Thymus (tissue), 11 donors: ENCODE results near the gene SSU72. TPM values are rescaled to one million over a fixed set of nuclear protein-coding genes. Genes with fewer than 3 reads are reported as not detected.

Source experiments
- DNase-seq, 9 donors: peaks; one replicate each; pipeline ENCODE4 v3.0.0-alpha.2; 2013; ENCODE audit warnings: low spot score in 9 of 9, low read depth in 6 of 9, missing footprints in 1 of 9
- H3K27ac ChIP-seq, 2 donors: one replicate each; pipeline ENCODE4 v1.5.1; 2013; ENCODE audit warnings: control low read depth in 1 of 2, low read depth in 1 of 2, low read length in 1 of 2, mild to moderate bottlenecking in 1 of 2, moderate library complexity in 1 of 2
- H3K27me3 ChIP-seq, 2 donors: one replicate each; pipeline ENCODE4 v1.5.1; 2013; ENCODE audit warnings: low read length in 1 of 2; ENCODE audit not compliant: control insufficient read depth in 2 of 2, insufficient read depth in 1 of 2
- H3K36me3 ChIP-seq, 2 donors: one replicate each; pipeline ENCODE4 v1.5.1; 2013; ENCODE audit warnings: low read length in 1 of 2, mild to moderate bottlenecking in 1 of 2, moderate library complexity in 1 of 2; ENCODE audit not compliant: control insufficient read depth in 2 of 2, insufficient read depth in 2 of 2
- H3K4me1 ChIP-seq, 2 donors: one replicate each; pipeline ENCODE4 v1.5.1; 2013; ENCODE audit warnings: low read length in 2 of 2; ENCODE audit not compliant: control insufficient read depth in 2 of 2, insufficient read depth in 2 of 2
- H3K4me3 ChIP-seq, 2 donors: one replicate each; pipeline ENCODE4 v1.5.1; 2013; ENCODE audit warnings: low read length in 2 of 2, control low read depth in 1 of 2, mild to moderate bottlenecking in 1 of 2
- H3K9me3 ChIP-seq, 2 donors: one replicate each; pipeline ENCODE4 v1.5.1; 2013; ENCODE audit warnings: low read length in 1 of 2, mild to moderate bottlenecking in 1 of 2; ENCODE audit not compliant: control insufficient read depth in 2 of 2, insufficient read depth in 1 of 2
- WGBS: extraction: QIAGEN DNeasy Blood & Tissue Kit; methylation state at CpG from one replicate; pipeline ENCODE4 v1.1.7; 2013; 5-methylcytosine and 5-hydroxymethylcytosine counted together
- polyA plus RNA-seq: library from polyadenylated mRNA; stranded (reverse); fragments of 200-250 nt; gene quantifications from one replicate; pipeline ENCODE4 v1.2.3, GENCODE V29; 2013
- total RNA-seq: library from RNA; stranded (reverse); fragments of 120-200 nt; gene quantifications from one replicate; pipeline ENCODE4 v1.2.4, GENCODE V29; 2013
- donor health status: healthy.

SSU72 gene
- total and polyA plus RNA-seq, 2 donors, result 47.8 to 109 TPM

- DNase-seq, result no peak
- Histone ChIP-seq H3K36me3 (peaks cover 52 to 55% of the 10 kb centered on the region in 2 donors), H3K4me1 (peaks cover 0 to 5% of the 10 kb centered on the region in 2 donors), H3K27me3 (no peaks in the 10 kb centered on the region), H3K4me3 (no peak overlapping the region), H3K9me3 (peaks cover 0 to 6% of the 10 kb centered on the region in 2 donors), H3K27ac (no peak overlapping the region)
- 93% methylated on average over 31 of the region's 31 CpGs for WGBS
Measured at GRCh38 chr1:1567152-1567875, 7.3 kb downstream of the SSU72 start.

GRCh38 chr1:1565340-1565739 is 9.3 kb downstream of the SSU72 start:
- peaks cover 0 to 6% of the 10 kb centered on the region in 2 donors for H3K9me3 ChIP-seq
- no peak overlapping the region for H3K27ac ChIP-seq
- DNase-seq, result no peak
- H3K4me3 ChIP-seq, result no peak overlapping the region
- 97% methylated on average over 10 of the region's 10 CpGs for WGBS
- H3K27me3 ChIP-seq, result no peaks in the 10 kb centered on the region
- peaks cover 66 to 67% of the 10 kb centered on the region in 2 donors for H3K36me3 ChIP-seq
- H3K4me1 ChIP-seq, result peaks cover 0 to 4% of the 10 kb centered on the region in 2 donors

- H3K9me3 ChIP-seq, result peaks cover 0 to 6% of the 10 kb centered on the region in 2 donors
- no peak overlapping the region for H3K27ac ChIP-seq
- H3K4me3 ChIP-seq, result no peak overlapping the region
- H3K4me1 ChIP-seq, result no peaks in the 10 kb centered on the region
- no peaks in the 10 kb centered on the region for H3K27me3 ChIP-seq
- DNase-seq, result no peak
- WGBS, result 98% methylated on average over 19 of the region's 19 CpGs
- H3K36me3 ChIP-seq, result peaks cover 61 to 63% of the 10 kb centered on the region in 2 donors
Measured at GRCh38 chr1:1564268-1564667, 10.4 kb downstream of the SSU72 start.

- H3K27ac ChIP-seq, result no peak overlapping the region
- H3K4me3 ChIP-seq, result no peak overlapping the region
- H3K4me1 ChIP-seq, result no peaks in the 10 kb centered on the region
- 97% methylated on average over 12 of the region's 12 CpGs for WGBS
- DNase-seq, result no peak
- H3K36me3 ChIP-seq, result peaks cover 61 to 63% of the 10 kb centered on the region in 2 donors
- peaks cover 0 to 6% of the 10 kb centered on the region in 2 donors for H3K9me3 ChIP-seq
- H3K27me3 ChIP-seq, result no peaks in the 10 kb centered on the region
Measured at GRCh38 chr1:1563688-1564087, 11.0 kb downstream of the SSU72 start.

GRCh38 chr1:1562556-1563195 is 12.0 kb downstream of the SSU72 start:
- H3K36me3 ChIP-seq, result peaks cover 59 to 60% of the 10 kb centered on the region in 2 donors
- WGBS, result 98% methylated on average over 21 of the region's 21 CpGs
- no peaks in the 10 kb centered on the region for H3K4me1 ChIP-seq
- peaks cover 0 to 6% of the 10 kb centered on the region in 2 donors for H3K9me3 ChIP-seq
- H3K27me3 ChIP-seq, result no peaks in the 10 kb centered on the region
- no peak overlapping the region for H3K4me3 ChIP-seq
- no peak for DNase-seq
- no peak overlapping the region for H3K27ac ChIP-seq

- no peaks in the 10 kb centered on the region for H3K4me1 ChIP-seq
- WGBS, result 99% methylated on average over 15 of the region's 15 CpGs
- peaks cover 56 to 60% of the 10 kb centered on the region in 2 donors for H3K36me3 ChIP-seq
- H3K27me3 ChIP-seq, result no peaks in the 10 kb centered on the region
- H3K27ac ChIP-seq, result no peak overlapping the region
- DNase-seq, result no peak
- H3K9me3 ChIP-seq, result peaks cover 0 to 6% of the 10 kb centered on the region in 2 donors
- H3K4me3 ChIP-seq, result no peak overlapping the region
Measured at GRCh38 chr1:1561801-1562470, 12.7 kb downstream of the SSU72 start.

GRCh38 chr1:1560178-1560577 is 14.5 kb downstream of the SSU72 start:
- H3K27ac ChIP-seq, result no peak overlapping the region
- 97% methylated on average over 9 of the region's 9 CpGs for WGBS
- H3K4me3 ChIP-seq, result no peak overlapping the region
- H3K9me3 ChIP-seq, result peaks cover 0 to 6% of the 10 kb centered on the region in 2 donors
- H3K36me3 ChIP-seq, result peaks cover 54 to 55% of the 10 kb centered on the region in 2 donors
- no peaks in the 10 kb centered on the region for H3K27me3 ChIP-seq
- no peaks in the 10 kb centered on the region for H3K4me1 ChIP-seq
- DNase-seq, result no peak

- H3K27me3 ChIP-seq, result no peaks in the 10 kb centered on the region
- peaks cover 3% of the 10 kb centered on the region in 2 donors for H3K9me3 ChIP-seq
- peaks cover 45 to 51% of the 10 kb centered on the region in 2 donors for H3K36me3 ChIP-seq
- H3K4me3 ChIP-seq, result no peak overlapping the region
- WGBS, result 97% methylated on average over 17 of the region's 17 CpGs
- no peak for DNase-seq
- H3K27ac ChIP-seq, result no peak overlapping the region
- H3K4me1 ChIP-seq, result no peaks in the 10 kb centered on the region
Measured at GRCh38 chr1:1559066-1559465, 15.6 kb downstream of the SSU72 start.

GRCh38 chr1:1558591-1558990 is 16.1 kb downstream of the SSU72 start:
- Histone ChIP-seq H3K4me1 (no peaks in the 10 kb centered on the region), H3K27me3 (no peaks in the 10 kb centered on the region), H3K36me3 (peaks cover 40 to 46% of the 10 kb centered on the region in 2 donors), H3K9me3 (peaks cover 0 to 3% of the 10 kb centered on the region in 2 donors), H3K27ac (no peak overlapping the region), H3K4me3 (no peak overlapping the region)
- WGBS, result 85% methylated on average over 4 of the region's 4 CpGs
- no peak for DNase-seq
